ENCODE results near the gene CCS.
"Not testable (repeated sequence)": the region's sequence is repeated elsewhere in the genome, so short reads cannot be mapped to it uniquely, and the experiment has no call there.

CCS gene

DNA sequence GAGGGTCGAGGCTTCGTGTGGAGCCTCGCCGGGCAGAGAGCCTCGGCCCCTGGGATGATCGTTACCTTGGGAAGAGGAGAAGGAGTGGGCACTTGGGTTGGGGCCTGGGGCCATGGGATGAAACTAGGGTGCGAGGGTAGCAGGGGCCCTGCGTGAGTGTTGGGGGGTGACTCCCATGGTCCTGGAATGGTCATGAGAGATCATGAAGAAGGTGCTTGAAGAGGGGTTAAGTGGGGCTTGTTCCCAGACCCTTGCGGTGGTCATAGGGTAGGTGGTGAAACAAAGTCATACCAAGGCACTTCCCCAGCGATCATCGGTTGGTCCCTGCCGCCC is 284 bp downstream of the CCS start:
- no peak for DNase-seq

DNA sequence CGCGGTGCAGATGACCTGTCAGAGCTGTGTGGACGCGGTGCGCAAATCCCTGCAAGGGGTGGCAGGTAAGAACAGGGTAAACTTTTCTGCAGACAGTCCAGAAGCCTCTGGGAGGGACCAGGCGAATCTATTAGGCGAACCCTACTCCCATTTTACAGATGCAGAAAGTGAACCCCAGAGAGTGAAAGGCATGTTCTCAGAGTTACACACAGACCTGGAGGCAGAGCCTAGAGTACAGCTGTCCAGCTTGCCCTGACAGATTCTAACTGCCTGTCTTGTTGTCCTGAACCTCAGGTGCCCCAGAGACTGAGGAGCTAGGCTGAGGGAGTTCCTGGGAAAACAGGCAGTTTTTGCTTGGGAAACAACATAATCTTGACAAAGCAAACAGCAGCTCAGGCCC is 665 bp downstream of the CCS start:
- DNase-seq: no peak

DNA sequence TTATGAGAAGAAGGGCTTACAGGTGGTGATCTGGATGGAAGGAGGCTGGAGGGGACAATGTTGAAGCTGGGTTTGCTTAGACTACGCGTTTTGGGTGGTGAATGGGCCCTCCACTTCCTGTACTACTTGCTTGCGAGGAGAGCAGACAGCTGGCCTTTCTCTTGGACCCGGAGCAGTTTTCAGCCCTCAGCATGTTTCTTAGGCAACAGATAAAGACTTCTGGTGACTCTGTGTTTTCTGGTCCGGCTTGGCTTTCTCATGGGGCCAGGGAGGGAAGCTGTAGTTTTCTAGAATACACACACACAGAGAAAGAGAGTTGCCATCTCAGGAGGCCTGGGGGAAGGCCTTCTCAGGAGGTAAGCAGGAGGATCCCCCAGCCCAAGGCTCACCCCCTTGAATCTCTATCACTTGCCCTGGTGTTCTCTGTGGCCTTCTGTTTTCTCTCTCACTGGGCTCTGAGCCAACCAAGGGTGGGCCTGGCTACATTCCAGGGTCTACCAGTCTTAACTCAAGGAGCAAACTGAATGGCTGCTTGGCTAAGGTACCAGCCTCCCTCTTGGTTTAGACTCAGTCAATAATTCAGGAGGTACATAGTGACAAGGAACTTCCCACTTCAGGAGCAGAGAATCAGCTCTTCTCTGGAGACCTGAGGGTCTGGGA is 2.4 kb downstream of the CCS start:
- no peak for DNase-seq

GRCh38 chr11:66598993-66599392 is 6.0 kb downstream of the CCS start:
- DNase-seq: no peak

DNA sequence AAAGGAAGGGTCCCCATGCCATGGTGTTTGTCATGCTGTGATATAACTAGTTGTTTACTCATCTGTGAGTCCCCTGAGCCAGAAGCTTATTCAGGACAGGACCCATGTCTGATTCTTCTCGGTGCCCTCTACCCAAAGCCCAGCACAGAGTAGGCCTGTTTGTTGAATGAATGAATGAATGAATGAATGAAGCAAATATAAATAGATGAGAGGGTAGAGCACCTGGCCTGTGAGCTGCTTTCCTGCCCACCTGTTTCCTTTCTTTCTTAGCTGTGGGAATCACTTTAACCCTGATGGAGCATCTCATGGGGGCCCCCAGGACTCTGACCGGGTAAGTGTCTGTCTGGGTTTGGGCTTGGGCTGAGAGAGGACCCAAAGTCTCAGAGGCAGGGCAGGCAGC is 7.2 kb downstream of the CCS start:
- DNase-seq: no peak

DNA sequence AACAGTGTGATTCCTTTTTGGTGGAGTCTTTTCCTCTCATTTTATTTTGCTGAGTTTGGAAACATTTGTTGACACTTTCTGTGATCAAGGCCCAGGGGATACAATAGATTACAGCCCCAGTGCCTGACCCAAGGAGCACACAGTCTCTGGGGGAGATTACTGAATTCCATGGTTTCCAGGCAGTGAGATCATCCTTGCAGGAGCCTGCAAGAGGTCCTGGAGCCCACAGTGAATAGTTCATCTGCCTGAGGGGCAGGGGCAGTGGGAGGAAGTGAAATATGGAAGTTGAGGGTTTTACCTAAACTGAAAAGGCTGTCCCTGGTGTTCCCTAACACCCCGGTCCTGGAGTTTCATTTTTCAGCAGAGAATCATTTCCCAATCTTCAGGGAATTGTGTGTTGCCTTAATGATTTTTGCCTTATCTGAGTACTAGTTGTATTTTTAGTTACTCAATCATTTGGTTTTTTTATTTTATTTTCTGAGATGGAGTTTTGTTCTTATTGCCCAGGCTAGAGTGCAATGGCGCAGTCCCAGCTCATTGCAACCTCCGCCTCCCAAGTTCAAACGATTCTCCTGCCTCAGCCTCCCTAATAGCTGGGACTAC is 7.7 kb downstream of the CCS start:
- DNase-seq: no peak

GRCh38 chr11:66603072-66603471 is 10.1 kb downstream of the CCS start:
- DNase-seq: no peak

- no peak for DNase-seq
Measured at GRCh38 chr11:66604155-66604554, 11.2 kb downstream of the CCS start.

- not testable (repeated sequence) for DNase-seq
Measured at GRCh38 chr11:66606608-66607007, 13.6 kb downstream of the CCS start.

GRCh38 chr11:66607126-66607834 is 14.3 kb downstream of the CCS start:
- DNase-seq: no peak

- no peak for DNase-seq
Measured at GRCh38 chr11:66609721-66610617, 17.0 kb downstream of the CCS start.

- no peak for DNase-seq
Measured at GRCh38 chr11:66612458-66612857, 19.5 kb downstream of the CCS start.

- DNase-seq: no peak
Measured at GRCh38 chr11:66614073-66614472, 21.1 kb downstream of the CCS start.

DNA sequence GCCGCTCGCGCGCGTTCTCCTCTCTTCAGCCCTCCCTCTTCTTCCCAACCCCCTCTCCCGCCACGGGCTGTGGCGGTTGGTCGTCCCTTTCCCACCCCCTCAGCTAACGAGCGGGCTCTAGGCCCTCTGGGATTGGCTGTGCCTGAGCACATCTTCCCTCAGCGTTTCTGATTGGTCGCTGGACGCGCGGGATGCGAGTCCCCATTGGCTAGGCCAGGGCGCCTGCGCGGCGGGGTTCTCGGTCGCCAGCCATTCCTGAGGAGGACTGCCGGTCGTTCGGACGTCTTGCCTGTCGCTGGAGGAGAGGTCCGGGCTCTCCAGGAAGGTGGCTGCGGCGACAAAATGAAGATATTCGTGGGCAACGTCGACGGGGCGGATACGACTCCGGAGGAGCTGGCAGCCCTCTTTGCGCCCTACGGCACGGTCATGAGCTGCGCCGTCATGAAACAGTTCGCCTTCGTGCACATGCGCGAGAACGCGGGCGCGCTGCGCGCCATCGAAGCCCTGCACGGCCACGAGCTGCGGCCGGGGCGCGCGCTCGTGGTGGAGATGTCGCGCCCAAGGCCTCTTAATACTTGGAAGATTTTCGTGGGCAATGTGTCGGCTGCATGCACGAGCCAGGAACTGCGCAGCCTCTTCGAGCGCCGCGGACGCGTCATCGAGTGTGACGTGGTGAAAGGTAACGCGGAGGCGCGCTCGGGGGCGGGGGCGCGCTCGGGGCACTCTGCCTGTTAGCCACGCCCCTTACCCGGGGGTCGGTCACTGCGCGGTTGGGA is 23.6 kb downstream of the CCS start, which contains the start of gene RBM14:
Gene RBM14 (plus strand): TSS at position 252 of the 776 bp plus-strand sequence. CDS start 91 bp downstream, at position 343.
- DNase-seq: peak; percentile 96

GRCh38 chr11:66617155-66617834 is 24.3 kb downstream of the CCS start:
- DNase-seq: no peak

GRCh38 chr11:66619080-66619554 is 26.1 kb downstream of the CCS start:
- DNase-seq: no peak

DNA sequence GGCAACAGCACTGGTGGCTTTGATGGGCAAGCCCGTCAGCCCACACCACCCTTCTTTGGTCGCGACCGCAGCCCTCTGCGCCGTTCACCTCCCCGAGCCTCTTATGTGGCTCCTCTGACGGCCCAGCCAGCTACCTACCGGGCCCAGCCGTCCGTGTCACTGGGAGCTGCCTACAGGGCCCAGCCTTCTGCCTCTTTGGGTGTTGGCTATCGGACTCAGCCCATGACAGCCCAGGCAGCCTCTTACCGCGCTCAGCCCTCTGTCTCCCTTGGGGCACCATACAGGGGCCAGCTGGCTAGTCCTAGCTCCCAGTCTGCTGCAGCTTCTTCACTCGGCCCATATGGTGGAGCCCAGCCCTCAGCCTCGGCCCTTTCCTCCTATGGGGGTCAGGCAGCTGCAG is 31.5 kb downstream of the CCS start:
- DNase-seq: no peak

GRCh38 chr11:66625041-66625751 is 32.2 kb downstream of the CCS start:
- no peak for DNase-seq

- no peak for DNase-seq
Measured at GRCh38 chr11:66625752-66626149, 32.8 kb downstream of the CCS start.

GRCh38 chr11:66626382-66626781 is 33.4 kb downstream of the CCS start:
- DNase-seq: no peak

DNA sequence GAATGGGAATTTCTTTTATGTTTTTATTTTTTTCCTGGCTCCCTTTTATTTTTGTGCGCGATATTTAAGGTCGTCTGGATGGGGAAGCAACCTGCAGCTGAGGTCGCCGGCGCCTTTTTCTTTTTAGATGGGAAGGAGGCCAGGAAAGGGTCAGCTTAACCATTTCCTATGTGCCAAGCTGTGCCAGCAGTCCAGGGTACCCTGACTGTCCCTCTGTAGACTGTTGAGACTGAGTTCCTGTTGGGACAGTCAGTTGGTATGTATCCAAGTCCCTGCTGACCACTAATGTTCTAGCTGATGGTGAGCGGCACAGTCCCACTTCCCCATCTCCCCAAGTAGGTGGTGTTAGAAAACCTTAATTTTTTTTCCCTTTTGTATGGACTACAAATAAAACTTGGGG is 33.9 kb downstream of the CCS start:
- no peak for DNase-seq

All from activated CD4-positive, alpha-beta T cell treated with anti-CD3 and anti-CD28 coated beads for 1 hour (primary cell).